K562 (cell line): ENCODE results near the gene IFFO2.

ENCODE experiments used
- ARNT ChIP-seq, 2 experiments: fragments of 450-650 bp; IDR thresholded peaks; 2 replicates each; pipeline ENCODE4 v1.6.1; 2016; ENCODE audit warnings: mild to moderate bottlenecking in 1 of 2
- CTCF ChIP-seq, 3 experiments: IDR thresholded peaks in 2 of 3; conservative IDR thresholded peaks in 1 of 3; 2 replicates each; pipeline ENCODE4 v1.5.1; 2011 to 2012; ENCODE audit warnings: low read length in 3 of 3, mild to moderate bottlenecking in 3 of 3, control low read depth in 2 of 3, improper control_type of control experiment in 1 of 3, inconsistent platforms in 1 of 3, low read depth in 1 of 3, mixed read lengths in 1 of 3, moderate library complexity in 1 of 3; ENCODE audit not compliant: insufficient read depth in 2 of 3
- DLX4 ChIP-seq: fragments of 250-450 bp; sonication (Bioruptor Pico); IDR thresholded peaks from 2 replicates; pipeline ENCODE4 v1.6.1; 2021; ENCODE audit warnings: mild to moderate bottlenecking
- EP300 ChIP-seq: IDR thresholded peaks from 2 replicates; pipeline ENCODE4 v1.6.1; 2012; ENCODE audit warnings: low read length, improper control_type of control experiment
- GATAD2B ChIP-seq: fragments of 450-650 bp; IDR thresholded peaks from 2 replicates; pipeline ENCODE4 v1.6.1; 2017; ENCODE audit warnings: mild to moderate bottlenecking, borderline replicate concordance
- HDAC2 ChIP-seq: fragments of 450-650 bp; IDR thresholded peaks from 2 replicates; pipeline ENCODE4 v1.6.1; 2016; ENCODE audit warnings: mild to moderate bottlenecking
- MIER1 ChIP-seq: fragments of 450-650 bp; IDR thresholded peaks from 2 replicates; pipeline ENCODE4 v1.6.1; 2016; ENCODE audit warnings: antibody characterized with exemption, mild to moderate bottlenecking, low read depth
- NFIC ChIP-seq: fragments of 450-650 bp; IDR thresholded peaks from 2 replicates; pipeline ENCODE4 v1.6.1; 2017; ENCODE audit warnings: mild to moderate bottlenecking, inconsistent platforms
- PURB ChIP-seq: sonication (generic); formaldehyde crosslinking; IDR thresholded peaks from 2 replicates; pipeline ENCODE4 v1.9.0; 2021; ENCODE audit warnings: low read depth, mild to moderate bottlenecking, missing genetic modification reagents
- RAD21 ChIP-seq, 2 experiments: fragments of 250-450 bp in 1 of 2; fragments of 450-650 bp in 1 of 2; sonication (Bioruptor Pico) in 1 of 2; formaldehyde crosslinking in 1 of 2; IDR thresholded peaks in 1 of 2; conservative IDR thresholded peaks in 1 of 2; 2 replicates each; pipeline versions ENCODE4 v1.4.0 to v1.8.0; 2020 to 2022; ENCODE audit warnings: mild to moderate bottlenecking in 2 of 2, moderate library complexity in 1 of 2
- VEZF1 ChIP-seq: fragments of 200-800 bp; sonication (Bioruptor generic); IDR thresholded peaks from 2 replicates; pipeline ENCODE4 v1.6.1; 2017; ENCODE audit warnings: missing genetic modification characterization, missing compliant biosample characterization
- ZNF318 ChIP-seq, 2 experiments: fragments of 450-650 bp; IDR thresholded peaks; 2 replicates each; pipeline ENCODE4 v1.6.1; 2016; ENCODE audit warnings: mild to moderate bottlenecking in 2 of 2, borderline replicate concordance in 1 of 2, low read depth in 1 of 2, moderate library complexity in 1 of 2

GRCh38 chr1:18932879-18933278, 23.6 kb downstream of the IFFO2 start:
- TF ChIP-seq HDAC2 (no peak), RAD21 (CRISPR knock-in tag; conservative IDR thresholded peaks at IDR 0.05 in 1 of 2, IDR thresholded peaks at IDR 0.05 in 1 of 2) (no peak), PURB (no peak), NFIC (no peak), EP300 (no peak), MIER1 (no peak), ARNT (IDR thresholded peaks at IDR 0.05) (no peak), ZNF318 (IDR thresholded peaks at IDR 0.05; ENCODE audit: borderline replicate concordance in 1 of 2, low read depth in 1 of 2) (no peak), DLX4 (CRISPR knock-in tag) (no peak), GATAD2B (no peak), CTCF (IDR thresholded peaks at IDR 0.05 in 2 of 3, conservative IDR thresholded peaks at IDR 0.05 in 1 of 3; ENCODE audit: insufficient read depth in 2 of 3, low read depth in 1 of 3, low read length in 3 of 3) (no peak), VEZF1 (no peak)
